ENCODE results near the gene MED16.

GRCh38 chr19:924553-925086 lies 31.6 kb upstream of the MED16 start:
- TF ChIP-seq, protein P1, sequence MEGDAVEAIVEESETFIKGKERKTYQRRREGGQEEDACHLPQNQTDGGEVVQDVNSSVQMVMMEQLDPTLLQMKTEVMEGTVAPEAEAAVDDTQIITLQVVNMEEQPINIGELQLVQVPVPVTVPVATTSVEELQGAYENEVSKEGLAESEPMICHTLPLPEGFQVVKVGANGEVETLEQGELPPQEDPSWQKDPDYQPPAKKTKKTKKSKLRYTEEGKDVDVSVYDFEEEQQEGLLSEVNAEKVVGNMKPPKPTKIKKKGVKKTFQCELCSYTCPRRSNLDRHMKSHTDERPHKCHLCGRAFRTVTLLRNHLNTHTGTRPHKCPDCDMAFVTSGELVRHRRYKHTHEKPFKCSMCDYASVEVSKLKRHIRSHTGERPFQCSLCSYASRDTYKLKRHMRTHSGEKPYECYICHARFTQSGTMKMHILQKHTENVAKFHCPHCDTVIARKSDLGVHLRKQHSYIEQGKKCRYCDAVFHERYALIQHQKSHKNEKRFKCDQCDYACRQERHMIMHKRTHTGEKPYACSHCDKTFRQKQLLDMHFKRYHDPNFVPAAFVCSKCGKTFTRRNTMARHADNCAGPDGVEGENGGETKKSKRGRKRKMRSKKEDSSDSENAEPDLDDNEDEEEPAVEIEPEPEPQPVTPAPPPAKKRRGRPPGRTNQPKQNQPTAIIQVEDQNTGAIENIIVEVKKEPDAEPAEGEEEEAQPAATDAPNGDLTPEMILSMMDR (IDR thresholded peaks at IDR 0.05), result no peak
- TF ChIP-seq POLR2AphosphoS5 (IDR thresholded peaks at IDR 0.05) (no peak), POLR2A (IDR thresholded peaks at IDR 0.05) (no peak)
